NCI-H2227 (cell line): ENCODE results near the gene CCS.
"Not testable (repeated sequence)": the region's sequence is repeated elsewhere in the genome, so short reads cannot be mapped to it uniquely, and the experiment has no call there.

ENCODE experiments used
- DNase-seq: peaks from one replicate; lab custom pipeline; 2025; ENCODE audit not compliant: unreplicated experiment; lab: John Stamatoyannopoulos, UW

CCS gene, protein sequence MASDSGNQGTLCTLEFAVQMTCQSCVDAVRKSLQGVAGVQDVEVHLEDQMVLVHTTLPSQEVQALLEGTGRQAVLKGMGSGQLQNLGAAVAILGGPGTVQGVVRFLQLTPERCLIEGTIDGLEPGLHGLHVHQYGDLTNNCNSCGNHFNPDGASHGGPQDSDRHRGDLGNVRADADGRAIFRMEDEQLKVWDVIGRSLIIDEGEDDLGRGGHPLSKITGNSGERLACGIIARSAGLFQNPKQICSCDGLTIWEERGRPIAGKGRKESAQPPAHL

DNA sequence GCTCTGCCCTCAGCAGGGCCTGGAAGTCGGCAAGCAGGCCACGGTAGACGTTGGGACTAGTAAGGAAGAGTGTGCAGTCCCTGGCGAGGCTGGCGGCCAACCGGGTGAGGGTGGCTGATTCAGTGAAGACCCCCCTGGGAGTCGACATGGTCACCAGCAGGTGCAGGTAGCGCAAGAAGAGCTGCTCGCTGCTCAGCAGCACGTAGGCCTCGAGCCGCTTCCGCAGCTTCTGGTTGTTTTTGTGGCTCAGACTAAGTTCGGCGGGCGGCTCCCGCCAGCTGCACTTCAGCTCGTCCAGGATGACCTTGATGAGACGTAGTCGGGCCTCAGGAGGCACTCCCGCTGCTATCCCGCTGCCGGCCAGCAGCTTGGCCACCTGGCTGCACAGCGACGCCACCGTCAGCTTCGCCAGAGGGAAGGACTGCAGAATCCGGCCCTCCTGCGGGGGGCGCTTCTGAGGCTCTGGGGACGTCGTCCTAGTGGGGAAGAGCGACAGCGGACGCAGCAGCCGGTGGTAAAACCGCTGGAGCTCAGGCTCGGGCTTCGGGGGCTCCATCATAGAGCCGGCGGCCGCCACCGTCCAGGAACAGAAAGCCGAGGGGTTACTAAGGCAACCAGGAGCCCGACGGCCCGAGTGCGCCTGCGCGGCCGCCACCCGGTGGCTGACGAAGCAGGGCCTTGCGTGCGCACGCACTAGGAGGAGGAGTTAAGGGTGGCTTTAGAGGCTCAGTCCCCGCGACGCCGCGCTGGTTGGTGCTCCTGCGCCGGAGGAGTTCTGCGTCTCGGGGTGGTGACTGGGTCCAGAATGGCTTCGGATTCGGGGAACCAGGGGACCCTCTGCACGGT, at the start of gene CCS, which contains the start of gene CCDC87:
Gene CCS (plus strand): TSS at position 729 of the 846 bp plus-strand sequence. CDS start 77 bp downstream, at position 806.
Gene CCDC87 (minus strand): TSS at position 607 of the 846 bp plus-strand sequence. CDS start 48 bp downstream, at position 559.
- DNase-seq, result peak; percentile 96

DNA sequence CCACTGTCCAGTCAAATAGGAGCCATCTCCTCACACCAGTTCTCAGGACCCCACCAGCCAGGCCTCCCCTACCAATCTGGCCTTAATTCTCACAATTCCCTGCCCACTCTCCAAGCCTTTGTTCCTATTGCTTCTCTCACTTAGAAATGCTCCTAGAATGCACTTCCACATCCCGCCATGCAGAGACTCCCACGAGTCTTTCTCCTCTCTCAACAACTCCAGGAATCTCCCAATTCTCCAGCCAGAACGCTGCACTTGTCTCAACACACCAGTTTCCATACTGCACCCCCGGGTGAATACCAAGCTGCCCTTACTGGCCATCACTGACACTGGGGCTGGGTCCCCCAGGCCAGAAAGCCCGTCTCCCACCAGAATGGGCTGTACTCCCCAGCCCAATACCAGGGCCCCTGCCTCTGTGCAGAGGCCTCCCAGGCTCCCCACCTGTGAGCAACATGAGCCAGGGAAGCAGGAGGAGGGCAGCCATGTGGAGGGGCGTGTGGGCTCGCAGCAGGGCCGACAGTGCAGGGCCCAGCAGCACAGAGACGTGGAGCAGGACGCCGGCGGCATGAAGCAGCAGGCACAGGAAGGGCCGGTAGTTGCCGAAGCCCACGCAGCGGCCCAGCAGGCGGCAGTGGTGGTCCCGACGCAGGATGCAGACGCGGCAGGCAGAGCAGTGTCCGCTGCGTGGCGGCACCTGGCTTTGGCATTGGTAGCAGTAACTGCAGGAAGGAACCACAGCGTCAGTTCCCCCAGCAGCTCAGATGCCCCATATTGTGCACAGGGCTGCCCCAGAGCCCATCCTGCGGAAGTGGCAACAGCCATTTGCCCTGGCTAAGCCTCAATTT, 49.5 kb upstream of the CCS start:
- peak; percentile 80 for DNase-seq

DNA sequence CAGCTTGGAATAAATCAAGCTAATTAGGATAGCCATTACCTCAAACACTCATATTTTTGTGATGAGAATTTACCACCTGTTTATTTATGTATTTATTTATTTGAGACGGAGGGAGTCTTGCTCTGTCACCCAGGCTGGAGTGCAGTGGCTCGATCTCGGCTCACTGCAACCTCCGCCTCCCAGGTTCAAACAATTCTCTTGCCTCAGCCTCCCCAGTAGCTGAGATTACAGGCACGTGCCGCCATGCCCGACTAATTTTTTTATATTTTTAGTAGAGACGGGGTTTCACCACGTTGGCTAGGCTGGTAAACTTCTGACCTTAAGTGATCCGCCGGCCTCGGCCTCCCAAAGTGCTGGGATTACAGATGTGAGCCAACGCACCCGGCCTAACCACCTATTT, 48.0 kb upstream of the CCS start:
- DNase-seq, result not testable (repeated sequence)

DNA sequence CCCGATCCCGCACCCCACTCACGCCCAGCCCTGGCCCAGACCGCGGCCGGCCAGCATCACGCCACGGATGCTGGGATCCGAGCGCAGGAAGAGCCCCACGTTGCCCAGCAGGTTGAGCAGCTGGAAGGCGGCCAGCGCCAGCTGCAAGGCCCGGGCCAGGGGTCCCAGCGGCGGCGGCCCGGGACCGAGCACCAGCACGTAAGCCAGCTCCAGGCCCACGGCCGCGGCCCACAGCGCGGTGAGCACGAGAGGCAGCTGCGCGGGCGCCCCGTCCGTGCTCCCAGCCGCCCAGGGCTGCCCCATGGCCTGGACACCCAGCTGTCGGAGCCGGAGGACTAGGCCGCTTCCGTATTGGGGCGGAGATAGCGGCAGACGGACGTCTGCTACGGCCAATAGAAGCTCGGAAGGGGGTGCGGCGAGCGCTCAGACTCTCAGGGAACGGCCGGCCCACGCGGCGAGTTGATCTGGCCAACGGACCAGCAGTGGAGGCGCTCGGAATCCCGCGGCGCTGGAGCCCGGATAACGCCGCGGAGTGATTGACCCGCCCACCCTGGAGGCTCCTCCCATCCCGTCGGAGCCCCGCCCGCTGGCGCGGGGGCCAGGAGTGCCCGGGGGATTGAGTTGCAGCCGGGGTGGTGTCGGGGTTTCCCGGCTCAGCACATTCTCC, 47.2 kb upstream of the CCS start, which contains the start of gene ZDHHC24:
Gene ZDHHC24 (minus strand): TSS at position 348 of the 667 bp plus-strand sequence. CDS start 45 bp downstream, at position 303.
- DNase-seq, result peak; percentile 98

DNA sequence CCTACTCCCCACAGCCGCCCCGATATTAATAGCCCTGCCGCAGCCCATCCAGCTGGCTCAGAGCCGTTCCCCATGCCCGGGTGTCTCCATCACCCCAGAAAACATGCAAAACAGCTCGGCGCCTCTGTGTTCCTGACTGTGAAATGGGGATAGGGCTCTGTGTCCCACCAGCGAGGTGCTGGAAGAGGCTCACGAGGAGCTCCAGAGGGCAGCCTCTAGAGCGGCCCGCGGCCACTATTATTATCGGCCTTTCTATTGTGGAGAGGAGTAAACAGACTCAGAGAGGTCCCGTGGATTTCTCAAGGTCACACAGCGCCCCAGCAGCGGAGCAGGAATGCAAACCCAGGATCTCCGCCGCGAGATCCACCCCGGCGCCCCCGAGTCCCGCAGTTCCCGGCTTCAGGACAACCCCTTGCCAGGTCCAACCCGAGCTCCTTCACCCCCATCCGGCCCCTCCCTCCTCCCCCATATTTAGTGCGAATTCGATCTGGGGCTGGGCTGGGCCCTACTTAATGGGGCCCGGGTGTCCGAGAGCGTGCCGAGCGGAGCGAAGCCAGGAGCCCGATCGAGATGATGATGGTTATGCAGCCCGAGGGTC, 46.5 kb upstream of the CCS start, which contains the start of gene ACTN3:
Gene ACTN3 (plus strand): TSS at position 536 of the 598 bp plus-strand sequence. CDS start 35 bp downstream, at position 571.
- no peak for DNase-seq

DNA sequence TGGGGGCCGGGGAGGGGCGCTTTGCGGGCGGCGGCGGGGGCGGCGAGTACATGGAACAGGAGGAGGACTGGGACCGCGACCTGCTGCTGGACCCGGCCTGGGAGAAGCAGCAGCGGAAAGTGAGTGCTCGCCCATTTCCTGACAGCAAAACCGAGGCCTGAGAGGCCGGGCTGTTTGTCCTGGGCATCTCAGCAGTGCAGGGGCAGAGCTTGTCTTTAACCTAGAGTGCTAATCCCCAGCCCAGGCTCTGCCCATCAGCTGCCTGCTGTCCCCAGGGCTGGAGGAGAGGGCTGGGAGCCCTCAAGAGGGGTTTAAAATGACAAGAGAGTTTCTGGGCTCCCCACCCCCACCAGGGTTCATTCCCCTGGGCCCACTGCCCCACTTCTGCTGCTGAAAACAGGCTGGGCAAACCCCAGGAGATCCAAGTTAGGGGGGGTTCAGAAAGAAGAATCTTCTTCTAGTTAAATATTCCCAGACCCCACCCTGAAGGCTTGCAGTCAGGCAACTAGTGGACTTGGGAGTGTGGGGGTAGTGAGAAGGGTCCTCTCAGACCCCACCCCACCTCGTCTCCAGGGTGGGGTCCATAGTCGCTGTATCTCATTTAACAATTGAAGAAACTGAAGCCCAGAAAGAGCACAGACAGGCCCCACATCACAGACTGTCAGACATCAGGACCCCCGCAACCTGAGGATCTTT, 45.9 kb upstream of the CCS start:
- DNase-seq, result no peak

DNA sequence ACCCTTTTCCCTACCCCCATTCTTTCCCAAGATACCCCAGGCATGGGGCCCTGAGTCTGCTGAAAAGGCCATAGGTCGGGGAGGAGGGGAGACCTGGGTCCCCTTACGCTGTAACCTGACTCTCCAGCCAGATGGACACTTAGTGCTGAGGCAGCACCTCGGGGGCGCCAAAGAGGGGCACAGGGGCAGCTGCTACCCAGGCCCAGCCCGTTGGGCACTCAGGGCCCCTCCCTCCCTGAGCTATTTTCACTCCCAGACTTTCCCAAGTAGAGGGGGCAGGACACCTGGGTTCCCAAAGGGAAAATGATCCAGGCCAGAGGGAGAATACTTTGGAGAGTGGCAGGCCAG, 45.3 kb upstream of the CCS start:
- no peak for DNase-seq

DNA sequence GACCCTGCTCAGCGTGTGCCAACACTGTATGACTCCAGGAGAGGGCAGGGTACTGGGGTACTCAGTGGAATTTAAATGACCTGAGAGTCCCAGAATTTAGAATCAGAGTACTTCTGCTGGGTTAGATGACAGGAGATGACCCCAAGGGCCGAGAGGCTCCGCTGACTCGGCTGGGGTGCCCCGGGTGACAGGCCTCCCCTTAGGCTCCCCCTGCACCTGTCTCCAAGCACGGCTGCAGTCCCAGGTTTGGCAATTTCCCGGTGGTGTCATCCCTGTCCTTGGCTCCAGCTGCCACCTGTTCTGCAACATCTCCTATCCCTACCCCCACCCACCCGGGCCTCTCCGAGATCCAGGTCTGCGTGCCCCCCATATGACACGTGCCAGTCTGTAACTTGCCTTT, 44.9 kb upstream of the CCS start:
- DNase-seq, result no peak

DNA sequence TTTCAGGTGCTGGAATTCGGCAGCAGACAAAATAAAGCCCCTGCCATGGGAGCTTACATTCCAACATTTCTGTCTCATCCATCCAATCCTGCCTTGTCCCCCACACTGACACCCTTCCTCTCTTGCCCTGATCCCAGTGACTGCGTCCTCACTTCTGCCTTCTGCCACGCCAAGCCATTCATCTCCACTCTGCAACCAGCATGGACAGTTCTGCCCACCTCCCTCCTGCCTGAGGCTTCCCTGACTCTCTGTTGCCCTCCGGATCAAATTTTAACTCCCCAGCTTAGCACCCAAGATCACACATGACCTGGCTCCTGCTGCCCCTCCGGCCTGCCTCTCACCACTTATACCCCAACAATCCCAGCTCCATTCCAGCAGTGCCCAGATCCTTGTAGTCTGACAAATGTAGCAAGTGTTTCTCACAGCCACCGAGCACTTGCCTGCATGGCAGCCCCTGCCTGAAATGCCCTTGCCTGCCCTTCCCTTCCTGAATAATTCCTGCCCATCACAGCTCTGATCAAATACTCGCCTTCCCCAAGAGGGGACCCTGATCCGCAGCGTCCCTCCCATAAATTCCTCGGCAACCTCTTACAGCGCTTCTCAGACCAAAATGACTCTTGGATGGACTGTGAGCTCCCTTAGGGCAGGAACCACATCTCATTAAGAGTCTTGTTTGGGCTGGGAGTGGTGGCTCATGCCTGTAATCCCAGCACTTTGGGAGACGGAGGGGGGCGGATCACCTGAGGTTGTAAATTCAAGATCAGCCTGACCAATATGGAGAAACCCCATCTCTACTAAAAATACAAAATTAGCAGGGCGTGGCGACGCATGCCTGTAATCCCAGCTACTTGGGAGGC, 44.0 kb upstream of the CCS start:
- no peak for DNase-seq

DNA sequence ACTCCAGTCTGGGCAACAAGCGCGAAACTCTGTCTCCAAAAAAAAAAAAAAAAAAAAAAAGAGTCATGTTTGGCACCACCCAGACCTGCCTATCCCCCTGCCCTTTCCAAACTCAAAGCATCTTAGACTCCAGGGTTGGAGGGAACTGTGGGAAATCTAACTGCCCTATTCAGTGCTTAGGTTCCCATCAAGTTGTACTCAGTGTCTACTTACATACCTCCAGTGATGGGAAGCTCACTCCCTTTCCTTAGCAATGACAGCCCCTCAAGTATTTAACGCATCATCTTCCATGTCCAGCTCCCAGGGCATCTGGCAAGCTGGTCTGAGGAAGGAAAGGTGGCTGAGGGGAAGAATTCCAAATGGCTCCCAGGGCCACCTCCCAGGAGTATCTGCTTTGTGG, 43.3 kb upstream of the CCS start:
- DNase-seq, result no peak

DNA sequence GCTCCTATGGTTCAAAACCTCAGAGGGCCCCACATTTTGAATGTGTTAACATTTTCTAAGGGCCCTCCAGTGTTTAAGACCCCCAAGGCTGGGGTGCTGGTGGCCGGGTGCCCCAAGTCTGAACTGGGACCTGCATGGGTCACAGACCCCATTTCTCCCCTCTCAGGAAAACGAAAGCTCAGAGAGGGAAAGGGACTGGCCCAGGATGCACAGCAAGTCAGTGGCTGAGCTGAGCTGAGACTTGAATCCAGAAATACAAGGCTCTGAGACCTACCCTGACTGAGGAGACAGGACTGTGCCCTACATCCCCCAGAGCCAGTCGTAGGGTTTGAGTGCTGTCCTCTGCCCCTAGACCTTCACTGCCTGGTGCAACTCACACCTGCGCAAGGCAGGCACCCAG, 42.1 kb upstream of the CCS start:
- no peak for DNase-seq

DNA sequence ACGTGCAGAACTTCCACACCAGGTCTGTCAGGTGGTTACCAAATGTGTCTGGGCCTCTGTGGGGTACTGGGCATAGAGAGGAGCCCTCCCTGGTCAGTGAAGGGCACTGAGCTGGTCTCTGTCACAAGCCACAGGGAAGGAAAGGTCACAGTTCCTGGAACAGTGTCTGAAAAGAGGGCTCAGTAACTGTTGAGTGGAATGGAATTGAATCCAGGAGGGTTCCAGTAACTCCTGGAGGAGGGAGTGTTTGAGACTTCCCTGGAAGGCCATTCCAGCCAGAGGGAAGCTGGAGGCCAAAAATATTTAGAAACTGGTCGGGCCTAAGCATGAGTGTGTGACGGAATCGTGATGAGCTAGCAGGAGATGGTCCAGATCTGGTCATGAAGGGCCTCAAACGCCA, 38.4 kb upstream of the CCS start:
- DNase-seq, result no peak

DNA sequence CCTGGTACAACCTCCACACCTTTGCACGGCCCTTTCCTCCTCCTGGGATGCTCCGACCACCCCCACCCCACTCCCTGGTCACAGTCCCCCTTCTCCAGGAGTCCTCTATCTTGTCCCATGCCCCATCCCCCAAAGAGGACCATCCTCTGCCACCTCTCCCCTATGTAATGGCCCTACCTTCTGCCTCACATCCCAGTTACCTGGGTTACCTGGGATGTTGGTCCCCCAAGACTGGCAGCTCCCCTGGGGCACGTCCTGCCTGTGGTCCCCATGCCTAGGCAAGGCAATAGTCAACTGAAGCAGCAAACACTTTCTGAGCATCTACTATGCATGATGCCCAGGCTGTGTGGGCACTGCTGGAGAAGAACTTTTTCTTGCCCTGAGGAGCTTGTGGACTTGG, 37.6 kb upstream of the CCS start:
- no peak for DNase-seq

DNA sequence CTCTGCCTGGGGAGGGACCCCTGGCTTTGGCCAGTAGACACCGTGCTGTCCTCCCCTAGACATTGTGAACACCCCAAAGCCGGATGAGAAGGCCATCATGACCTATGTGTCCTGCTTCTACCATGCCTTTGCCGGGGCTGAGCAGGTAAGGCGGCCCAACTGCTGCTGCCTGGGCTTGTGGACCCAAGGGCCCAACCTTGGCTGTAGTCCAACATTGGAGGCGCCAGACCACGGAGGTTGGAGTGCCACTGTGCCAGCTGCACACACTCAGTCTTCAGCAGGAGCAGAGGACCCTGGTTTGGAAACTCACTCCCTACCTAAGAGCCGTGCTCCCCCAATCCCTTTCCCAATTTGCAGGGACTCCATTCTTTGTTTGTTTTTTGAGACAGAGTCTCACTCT, 36.9 kb upstream of the CCS start:
- DNase-seq, result no peak

DNA sequence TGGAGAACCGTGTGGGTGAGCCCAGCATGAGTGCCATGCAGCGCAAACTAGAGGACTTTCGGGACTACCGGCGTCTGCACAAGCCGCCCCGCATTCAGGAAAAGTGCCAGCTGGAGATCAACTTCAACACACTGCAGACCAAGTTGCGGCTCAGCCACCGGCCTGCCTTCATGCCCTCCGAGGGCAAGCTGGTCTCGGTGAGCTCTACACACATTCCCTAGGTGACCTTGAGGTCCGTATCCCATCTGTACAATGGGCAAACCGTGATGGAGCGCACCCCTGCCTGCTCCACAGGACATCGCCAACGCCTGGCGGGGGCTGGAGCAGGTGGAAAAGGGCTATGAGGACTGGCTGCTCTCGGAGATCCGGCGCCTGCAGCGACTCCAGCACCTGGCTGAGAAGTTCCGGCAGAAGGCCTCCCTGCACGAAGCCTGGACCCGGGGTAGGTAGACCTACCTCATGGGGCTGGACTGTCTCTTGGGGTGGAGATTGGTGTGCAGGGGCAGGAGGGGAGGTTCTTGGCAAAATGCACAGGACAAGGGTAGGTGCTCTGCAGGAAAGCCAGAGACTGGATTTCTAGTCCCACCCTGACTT, 35.2 kb upstream of the CCS start:
- no peak for DNase-seq

DNA sequence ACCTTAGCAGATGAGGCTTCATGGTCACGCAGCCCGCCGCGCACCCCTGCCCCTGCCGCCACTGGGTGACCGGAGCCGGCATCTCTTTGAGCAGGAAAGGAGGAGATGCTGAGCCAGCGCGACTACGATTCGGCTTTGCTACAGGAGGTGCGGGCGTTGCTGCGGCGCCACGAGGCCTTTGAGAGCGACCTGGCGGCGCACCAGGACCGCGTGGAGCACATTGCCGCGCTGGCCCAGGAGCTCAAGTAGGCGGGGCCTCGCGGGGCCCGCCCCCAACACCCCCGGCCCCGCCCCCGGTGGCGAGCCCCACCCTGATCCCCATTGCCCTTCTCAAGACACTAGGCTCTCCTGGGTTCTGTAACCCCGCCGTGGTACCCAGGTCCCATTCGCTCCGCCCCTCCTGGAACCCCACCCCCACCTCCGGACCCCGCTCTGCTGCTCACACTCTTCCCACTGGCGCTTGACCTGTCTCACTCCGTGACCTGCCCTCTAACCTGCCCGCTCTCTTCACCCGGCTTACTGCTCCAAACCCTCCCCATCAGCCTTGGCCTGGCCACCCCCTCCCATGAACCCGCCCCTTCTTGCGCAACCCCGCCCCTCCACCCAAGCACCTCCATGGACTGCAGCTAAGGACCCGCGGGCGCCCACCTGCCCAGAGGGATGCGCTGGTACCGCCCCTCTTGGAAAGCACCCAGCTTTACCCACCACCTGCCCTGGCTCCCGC, 33.7 kb upstream of the CCS start:
- no peak for DNase-seq

DNA sequence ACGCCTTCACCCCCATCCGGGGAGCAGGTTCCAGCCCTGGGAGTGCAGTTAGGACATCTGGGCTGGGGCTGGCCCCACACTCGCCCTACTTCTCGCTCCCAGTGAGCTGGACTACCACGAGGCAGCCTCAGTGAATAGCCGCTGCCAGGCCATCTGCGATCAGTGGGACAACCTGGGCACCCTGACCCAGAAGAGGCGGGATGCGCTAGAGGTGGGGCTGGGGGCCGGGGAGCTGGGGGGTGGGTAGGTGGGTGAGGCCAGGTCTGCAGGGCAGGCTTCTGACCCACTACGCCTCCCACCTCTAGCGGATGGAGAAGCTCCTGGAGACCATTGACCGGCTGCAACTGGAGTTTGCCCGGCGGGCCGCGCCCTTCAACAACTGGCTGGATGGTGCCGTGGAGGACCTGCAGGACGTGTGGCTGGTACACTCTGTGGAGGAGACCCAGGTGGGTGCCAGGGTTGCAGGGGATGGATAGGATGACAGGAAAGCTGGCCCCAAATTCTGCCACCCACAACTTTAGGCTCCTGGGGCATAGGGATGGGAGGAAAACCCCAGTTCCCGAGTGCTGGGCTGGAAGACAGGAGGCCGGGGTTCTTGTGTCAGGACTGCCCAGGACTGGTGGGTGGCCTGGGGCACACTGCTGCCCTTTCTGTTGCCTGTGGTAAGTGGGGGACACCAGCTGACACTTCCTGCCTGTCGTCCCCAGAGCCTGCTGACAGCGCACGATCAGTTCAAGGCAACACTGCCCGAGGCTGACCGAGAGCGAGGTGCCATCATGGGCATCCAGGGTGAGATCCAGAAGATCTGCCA, 32.9 kb upstream of the CCS start:
- no peak for DNase-seq
